HG03139 (cell line): ENCODE measurements around the gene IDE.
"Not testable (repeated sequence)": the region's sequence is repeated elsewhere in the genome, so short reads cannot be mapped to it uniquely, and the experiment has no call there.

Source experiments
- ATAC-seq: cut with Tn5 transposase; IDR thresholded peaks from one replicate; pipeline ENCODE4 v1.9.1; 2021; ENCODE audit not compliant: unreplicated experiment

The IDE gene

GRCh38 chr10:92492748-92493240, 81.1 kb downstream of the IDE start:
- ATAC-seq = no peak

- no peak for ATAC-seq
Observed at GRCh38 chr10:92490387-92490786, 83.5 kb downstream of the IDE start.

- ATAC-seq = no peak
Observed at GRCh38 chr10:92486637-92487036, 87.3 kb downstream of the IDE start.

- no peak for ATAC-seq
Observed at GRCh38 chr10:92483539-92483938, 90.4 kb downstream of the IDE start.

GRCh38 chr10:92480413-92480812, 93.5 kb downstream of the IDE start:
- ATAC-seq = no peak

- ATAC-seq = no peak
Observed at GRCh38 chr10:92479547-92479946, 94.3 kb downstream of the IDE start.

GRCh38 chr10:92478536-92478935, 95.4 kb downstream of the IDE start:
- ATAC-seq = no peak

GRCh38 chr10:92475357-92475868, 98.5 kb downstream of the IDE start:
- no peak for ATAC-seq

- ATAC-seq = no peak
Observed at GRCh38 chr10:92470026-92470425, 103.9 kb downstream of the IDE start.

GRCh38 chr10:92464364-92464763, 109.5 kb downstream of the IDE start:
- no peak for ATAC-seq

- ATAC-seq = no peak
Observed at GRCh38 chr10:92463582-92463981, 110.3 kb downstream of the IDE start.

- not testable (repeated sequence) for ATAC-seq
Observed at GRCh38 chr10:92454955-92455354, 118.9 kb downstream of the IDE start.

GRCh38 chr10:92452313-92452712, 121.6 kb downstream of the IDE start:
- ATAC-seq = no peak

GRCh38 chr10:92451431-92451830, 122.5 kb downstream of the IDE start:
- ATAC-seq = no peak

- no peak for ATAC-seq
Observed at GRCh38 chr10:92450896-92451295, 123.0 kb downstream of the IDE start.

- no peak for ATAC-seq
Observed at GRCh38 chr10:92440578-92440977, 133.3 kb downstream of the IDE start.

GRCh38 chr10:92438220-92438619, 135.7 kb downstream of the IDE start:
- ATAC-seq = no peak

GRCh38 chr10:92436611-92437010, 137.3 kb downstream of the IDE start:
- ATAC-seq = no peak

GRCh38 chr10:92436065-92436464, 137.8 kb downstream of the IDE start:
- not testable (repeated sequence) for ATAC-seq

- ATAC-seq = no peak
Observed at GRCh38 chr10:92434385-92434784, 139.5 kb downstream of the IDE start.

- ATAC-seq = no peak
Observed at GRCh38 chr10:92432596-92432995, 141.3 kb downstream of the IDE start.

GRCh38 chr10:92430103-92430502, 143.8 kb downstream of the IDE start:
- ATAC-seq = no peak

GRCh38 chr10:92421550-92421949, 152.3 kb downstream of the IDE start:
- no peak for ATAC-seq
